HCT116 (cell line): ENCODE results near the gene SLC2A5. TPM values are rescaled to one million over a fixed set of nuclear protein-coding genes. Genes with fewer than 3 reads are reported as not detected.

Source experiments
- ATAC-seq: fragments of 200-7000 bp; cut with Tn5 transposase; 2 replicates; pipeline ENCODE4 v1.9.1; 2020; ENCODE audit warnings: mild to moderate bottlenecking, moderate library complexity
- BruUV-seq: library from RNA; stranded (reverse); fragments of 400-500 nt; replicated peaks from 2 replicates; lab custom pipeline; 2021; lab: Mats Ljungman, UMichigan
- CTCF ChIA-PET: fragments of 300-600 bp; sonication (Branson Sonifier 250); formaldehyde crosslinking; loops from one replicate; lab custom pipeline; 2021; ENCODE audit warnings: antibody characterized with exemption; lab: Charles Lee
- POLR2A ChIA-PET: fragments of 300-600, 350-600 bp; sonication (Branson Sonifier 250); formaldehyde crosslinking; loops from one replicate; lab custom pipeline; 2021; ENCODE audit warnings: antibody characterized with exemption; lab: Charles Lee
- RAD21 ChIA-PET, 2 experiments: fragments of 300-600 bp; sonication (Branson Sonifier 250); formaldehyde crosslinking; loops; one replicate each; lab custom pipeline; 2023; ENCODE audit warnings: low total read pairs in 2 of 2; ENCODE audit not compliant: uncharacterized antibody in 2 of 2, unreplicated experiment in 2 of 2, low non-redundant PET in 1 of 2; lab: Charles Lee
- DNase-seq: peaks from one replicate; pipeline ENCODE4 v3.0.0-alpha.2; 2010; ENCODE audit warnings: low read depth, low spot score
- H2AFZ ChIP-seq: fragments of 200-600 bp; shearing (Covaris generic), sonication (generic); 2 replicates; pipeline ENCODE4 v1.6.1; 2017; ENCODE audit warnings: low read depth, mixed run types, mixed read lengths, antibody characterized with exemption, low read length; ENCODE audit not compliant: poor library complexity, severe bottlenecking
- H3K27ac ChIP-seq: 2 replicates; pipeline ENCODE4 v1.5.1; 2012; ENCODE audit warnings: low read depth, low read length
- H3K27me3 ChIP-seq: fragments of 200-600 bp; sonication (generic); 2 replicates; pipeline ENCODE4 v1.6.1; 2016; ENCODE audit warnings: mixed run types, low read length, mixed read lengths; ENCODE audit not compliant: insufficient read depth
- H3K36me3 ChIP-seq, 2 experiments: fragments of 200-500 bp in 1 of 2; fragments of 200-600 bp in 1 of 2; sonication (Bioruptor generic) in 1 of 2; sonication (generic) in 1 of 2; 2 replicates each; pipeline versions ENCODE4 v1.5.1 to v1.6.1; 2014 to 2016; ENCODE audit warnings: low read length in 2 of 2, inconsistent platforms in 1 of 2, mixed read lengths in 1 of 2, mixed run types in 1 of 2; ENCODE audit not compliant: insufficient read depth in 2 of 2, control insufficient read depth in 1 of 2
- H3K4me1 ChIP-seq, 2 experiments: fragments of 200-600 bp in 1 of 2; sonication (generic) in 1 of 2; 2 replicates each; pipeline versions ENCODE4 v1.5.1 to v1.6.1; 2012 to 2017; ENCODE audit warnings: low read length in 2 of 2, inconsistent platforms in 1 of 2, mild to moderate bottlenecking in 1 of 2, mixed read lengths in 1 of 2, mixed run types in 1 of 2, moderate library complexity in 1 of 2; ENCODE audit not compliant: insufficient read depth in 2 of 2, control insufficient read depth in 1 of 2
- H3K4me2 ChIP-seq: fragments of 200-600 bp; sonication (generic); 2 replicates; pipeline ENCODE4 v1.6.1; 2017; ENCODE audit warnings: mixed run types, low read length, mixed read lengths
- H3K4me3 ChIP-seq, 2 experiments: fragments of 200-600 bp in 1 of 2; sonication (generic) in 1 of 2; replicated peaks in 1 of 2; 2 replicates each; pipeline ENCODE4 v1.5.1; 2011 to 2016; ENCODE audit warnings: low read length in 2 of 2, control low read depth in 1 of 2, low read depth in 1 of 2, mild to moderate bottlenecking in 1 of 2, mixed read lengths in 1 of 2, mixed run types in 1 of 2
- H3K79me2 ChIP-seq: fragments of 200-600 bp; sonication (generic); 2 replicates; pipeline ENCODE4 v1.6.1; 2017; ENCODE audit warnings: mild to moderate bottlenecking, mixed run types, low read length, moderate library complexity, mixed read lengths; ENCODE audit not compliant: insufficient read depth
- H3K9ac ChIP-seq: fragments of 200-600 bp; sonication (generic); 2 replicates; pipeline ENCODE4 v1.6.1; 2016; ENCODE audit warnings: low read length, mixed read lengths
- H3K9me2 ChIP-seq: fragments of 200-600 bp; sonication (generic), shearing (Covaris generic); 2 replicates; pipeline ENCODE4 v1.6.1; 2017; ENCODE audit warnings: mixed run types, mild to moderate bottlenecking, moderate library complexity; ENCODE audit not compliant: insufficient read depth
- H3K9me3 ChIP-seq, 2 experiments: fragments of 200-500 bp in 1 of 2; fragments of 200-600 bp in 1 of 2; sonication (Bioruptor generic) in 1 of 2; sonication (generic) in 1 of 2; 2 replicates each; pipeline ENCODE4 v1.6.1; 2014 to 2017; ENCODE audit warnings: low read length in 2 of 2, mixed read lengths in 2 of 2, inconsistent platforms in 1 of 2, low read depth in 1 of 2, mild to moderate bottlenecking in 1 of 2, mixed run types in 1 of 2, moderate library complexity in 1 of 2; ENCODE audit not compliant: control insufficient read depth in 1 of 2, insufficient read depth in 1 of 2
- H4K20me1 ChIP-seq: fragments of 200-600 bp; sonication (generic), shearing (Covaris generic); 2 replicates; pipeline ENCODE4 v1.6.1; 2017; ENCODE audit warnings: mixed run types, mild to moderate bottlenecking, moderate library complexity; ENCODE audit not compliant: insufficient read depth
- CTCF ChIP-seq, 3 experiments: fragments of 200-600 bp in 1 of 3; sonication (generic) in 1 of 3; IDR thresholded peaks in 2 of 3; conservative IDR thresholded peaks in 1 of 3; 2 replicates each; pipeline ENCODE4 v1.5.1; 2012 to 2017; ENCODE audit warnings: low read depth in 2 of 3, low read length in 2 of 3, antibody characterized with exemption in 1 of 3, borderline replicate concordance in 1 of 3, control low read depth in 1 of 3, mild to moderate bottlenecking in 1 of 3, mixed read lengths in 1 of 3, mixed run types in 1 of 3, moderate library complexity in 1 of 3; ENCODE audit not compliant: insufficient read depth in 1 of 3
- ELF1 ChIP-seq: IDR thresholded peaks from 2 replicates; pipeline ENCODE4 v1.6.1; 2012; ENCODE audit warnings: low read depth, borderline replicate concordance
- EZH2 ChIP-seq: fragments of 200-600 bp; sonication (generic); IDR thresholded peaks from 2 replicates; pipeline ENCODE4 v1.6.1; 2017; ENCODE audit warnings: antibody characterized with exemption, mixed run types
- FOSL1 ChIP-seq: IDR thresholded peaks from 2 replicates; pipeline ENCODE4 v1.6.1; 2012; ENCODE audit warnings: low read depth
- RAD21 ChIP-seq: IDR thresholded peaks from 2 replicates; pipeline ENCODE4 v1.6.1; 2012; ENCODE audit warnings: low read depth, mild to moderate bottlenecking
- ZBTB33 ChIP-seq: IDR thresholded peaks from 2 replicates; pipeline ENCODE4 v1.6.1; 2011; ENCODE audit warnings: mild to moderate bottlenecking, low read length, moderate library complexity; ENCODE audit not compliant: insufficient replicate concordance; ENCODE audit errors: extremely low read depth
- ZNF274 ChIP-seq: fragments of 200-500 bp; sonication (Bioruptor generic); IDR thresholded peaks from 2 replicates; pipeline ENCODE4 v1.6.1; 2014; ENCODE audit warnings: mild to moderate bottlenecking, low read depth, low read length, inconsistent platforms
- intact Hi-C: fragments of 100-400 bp; cut with micrococcal nuclease; formaldehyde crosslinking; loops from 2 replicates; pipeline ENCODE4 v1.10.0; 2022
- total RNA-seq: library from RNA; stranded (reverse); gene quantifications from one replicate; pipeline ENCODE4 v1.2.1, GENCODE V29; 2021; ENCODE audit not compliant: unreplicated experiment

SLC2A5 gene
- total RNA-seq, 1 experiment from 2014 or later, result not detected

DNA sequence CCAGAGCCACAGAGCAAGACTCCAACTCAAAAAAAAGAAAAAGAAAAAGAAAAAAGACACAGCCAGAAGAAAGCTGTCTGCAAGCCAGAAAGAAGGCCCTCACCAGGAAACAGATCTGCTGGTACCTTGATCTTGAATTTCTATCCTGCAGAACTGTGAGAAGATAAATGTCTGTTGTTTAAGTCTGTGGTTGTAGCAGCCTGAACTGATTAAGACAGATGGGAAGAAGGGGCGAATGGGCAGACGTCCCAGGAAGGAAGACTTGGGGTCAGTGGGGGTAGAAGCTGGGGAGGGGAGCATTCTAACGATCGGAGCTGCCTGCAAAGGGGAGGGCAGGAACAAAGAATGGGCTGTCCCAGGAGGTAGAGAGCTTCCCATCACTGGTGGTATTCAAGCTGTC lies 49.5 kb downstream of the SLC2A5 start:
- intact Hi-C loops, result no loop called here
- ATAC-seq, result no peak
- Histone ChIP-seq H3K79me2 (no peaks in the 10 kb centered on the region), H3K27me3 (no peaks in the 10 kb centered on the region), H3K4me3 (no peak overlapping the region), H3K4me1 (no peaks in the 10 kb centered on the region), H3K36me3 (no peaks in the 10 kb centered on the region), H4K20me1 (no peaks in the 10 kb centered on the region), H3K4me2 (no peak overlapping the region), H3K27ac (no peak overlapping the region), H2AFZ (no peak overlapping the region), H3K9ac (no peak overlapping the region), H3K9me2 (no peaks in the 10 kb centered on the region), H3K9me3 (no peaks in the 10 kb centered on the region)
- TF ChIP-seq FOSL1 (no peak), ZBTB33 (no peak), CTCF (IDR thresholded peaks at IDR 0.05 in 2 of 3, conservative IDR thresholded peaks at IDR 0.05 in 1 of 3; ENCODE audit: borderline replicate concordance in 1 of 3, insufficient read depth in 1 of 3, low read depth in 2 of 3, low read length in 2 of 3) (no peak), ZNF274 (no peak), RAD21 (no peak), ELF1 (no peak), EZH2 (no peak)
- no peak for DNase-seq
- ChIA-PET POLR2A (interaction anchor here (1.5 kb wide), 1 partner anchor 11 kb away, joined by 3 read pairs; no protein-coding TSS in a partner anchor), CTCF (no interaction called here), RAD21 (no interaction called here)
- no TSS peak for BruUV-seq
